Liver (tissue), 9 donors: ENCODE measurements around the gene DNAH6. TPM values are rescaled to one million over a fixed set of nuclear protein-coding genes. Genes with fewer than 3 reads are reported as not detected.

ENCODE experiments used
- DNase-seq: peaks from one replicate; pipeline ENCODE4 v3.0.0-alpha.2; 2017; ENCODE audit warnings: low spot score
- H3K27ac ChIP-seq, 2 donors: one replicate each; pipeline ENCODE4 v1.7.0; 2013; ENCODE audit warnings: inconsistent platforms in 2 of 2, low read length in 2 of 2, control low read depth in 1 of 2, low read depth in 1 of 2, mild to moderate bottlenecking in 1 of 2
- H3K27me3 ChIP-seq, 4 donors: one replicate each; pipeline versions ENCODE4 v1.6.1 to v1.7.0; 2013; ENCODE audit warnings: low read length in 3 of 4, inconsistent platforms in 1 of 4, mild to moderate bottlenecking in 1 of 4, moderate library complexity in 1 of 4; ENCODE audit not compliant: control insufficient read depth in 4 of 4, insufficient read depth in 4 of 4
- H3K36me3 ChIP-seq, 4 donors: one replicate each; pipeline versions ENCODE4 v1.6.1 to v1.7.0; 2013; ENCODE audit warnings: low read length in 3 of 4, mild to moderate bottlenecking in 3 of 4, low read depth in 1 of 4, moderate library complexity in 1 of 4; ENCODE audit not compliant: control insufficient read depth in 4 of 4, insufficient read depth in 3 of 4
- H3K4me1 ChIP-seq, 4 donors: one replicate each; pipeline versions ENCODE4 v1.6.1 to v1.7.0; 2013; ENCODE audit warnings: low read length in 3 of 4, mild to moderate bottlenecking in 3 of 4, moderate library complexity in 1 of 4; ENCODE audit not compliant: control insufficient read depth in 4 of 4, insufficient read depth in 4 of 4
- H3K4me3 ChIP-seq, 3 donors: one replicate each; pipeline versions ENCODE4 v1.6.1 to v1.7.0; 2013; ENCODE audit warnings: low read length in 3 of 3, control low read depth in 1 of 3, low read depth in 1 of 3, mild to moderate bottlenecking in 1 of 3
- H3K9ac ChIP-seq, 2 donors: one replicate each; pipeline ENCODE4 v1.7.0; 2013; ENCODE audit warnings: low read length in 2 of 2, mild to moderate bottlenecking in 2 of 2, moderate library complexity in 2 of 2, control low read depth in 1 of 2, low read depth in 1 of 2
- H3K9me3 ChIP-seq, 4 donors: one replicate each; pipeline versions ENCODE4 v1.6.1 to v1.7.0; 2013; ENCODE audit warnings: low read length in 3 of 4; ENCODE audit not compliant: control insufficient read depth in 4 of 4
- ATF3 ChIP-seq: IDR thresholded peaks from 2 replicates; pipeline ENCODE4 v1.6.1; 2016; ENCODE audit warnings: antibody characterized with exemption
- EGR1 ChIP-seq, 2 donors: IDR thresholded peaks; 2 replicates each; pipeline ENCODE4 v1.6.1; 2016 to 2018; ENCODE audit warnings: antibody characterized with exemption in 2 of 2, low read depth in 2 of 2
- FOXA1 ChIP-seq: IDR thresholded peaks from 2 replicates; pipeline ENCODE4 v1.6.1; 2016; ENCODE audit warnings: antibody characterized with exemption
- FOXA2 ChIP-seq: IDR thresholded peaks from 2 replicates; pipeline ENCODE4 v1.6.1; 2016; ENCODE audit warnings: antibody characterized with exemption
- GABPA ChIP-seq, 2 donors: IDR thresholded peaks in 1 of 2; conservative IDR thresholded peaks in 1 of 2; 2 replicates each; pipeline ENCODE4 v1.6.1; 2016; ENCODE audit warnings: antibody characterized with exemption in 2 of 2, mild to moderate bottlenecking in 1 of 2, moderate library complexity in 1 of 2
- HNF4A ChIP-seq, 2 donors: conservative IDR thresholded peaks; 2 replicates each; pipeline ENCODE4 v1.6.1; 2016; ENCODE audit warnings: antibody characterized with exemption in 2 of 2, mild to moderate bottlenecking in 2 of 2
- HNF4G ChIP-seq: IDR thresholded peaks from 2 replicates; pipeline ENCODE4 v1.6.1; 2016; ENCODE audit warnings: antibody characterized with exemption
- JUND ChIP-seq, 2 donors: IDR thresholded peaks; 2 replicates each; pipeline ENCODE4 v1.6.1; 2016; ENCODE audit warnings: antibody characterized with exemption in 2 of 2
- MAX ChIP-seq: IDR thresholded peaks from 2 replicates; pipeline ENCODE4 v1.6.1; 2016; ENCODE audit warnings: antibody characterized with exemption
- NR2F2 ChIP-seq: IDR thresholded peaks from 2 replicates; pipeline ENCODE4 v1.6.1; 2016; ENCODE audit warnings: antibody characterized with exemption
- RAD21 ChIP-seq, 2 donors: IDR thresholded peaks; 2 replicates each; pipeline ENCODE4 v1.6.1; 2016; ENCODE audit warnings: antibody characterized with exemption in 2 of 2, mild to moderate bottlenecking in 2 of 2
- REST ChIP-seq: IDR thresholded peaks from 2 replicates; pipeline ENCODE4 v1.6.1; 2016; ENCODE audit warnings: antibody characterized with exemption, mild to moderate bottlenecking
- SP1 ChIP-seq: IDR thresholded peaks from 2 replicates; pipeline ENCODE4 v1.6.1; 2018; ENCODE audit warnings: antibody characterized with exemption, mild to moderate bottlenecking
- TAF1 ChIP-seq: conservative IDR thresholded peaks from 2 replicates; pipeline ENCODE4 v1.6.1; 2016; ENCODE audit warnings: antibody characterized with exemption, mild to moderate bottlenecking
- ZBTB33 ChIP-seq: IDR thresholded peaks from 2 replicates; pipeline ENCODE4 v1.6.1; 2016; ENCODE audit warnings: antibody characterized with exemption
- WGBS: extraction: QIAGEN DNeasy Blood & Tissue Kit; methylation state at CpG from one replicate; pipeline ENCODE4 v1.1.7; 2013; 5-methylcytosine and 5-hydroxymethylcytosine counted together
- polyA plus RNA-seq, 2 donors: library from polyadenylated mRNA; stranded (reverse) in 1 of 2; unstranded in 1 of 2; fragments of 200-250 nt in 1 of 2; fragments of >200 nt in 1 of 2; fragmentation: Nextera tagmentation in 1 of 2; extraction: Ambion mirVana in 1 of 2; gene quantifications; one replicate each; pipeline versions ENCODE4 v1.2.1 to v1.2.3, GENCODE V29; 2013 to 2015
- total RNA-seq, 2 donors: library from RNA; depleted of rRNA; stranded (reverse); fragments of >200 nt; gene quantifications; one replicate each; pipeline ENCODE4 v1.2.3, GENCODE V29; 2014
- donor health status: healthy.
- donor health status: healthy.
- donor health status: healthy.
- donor health status: healthy.
- donor health status: healthy.

Gene DNAH6
- total and polyA plus RNA-seq, 4 donors = 0.32 to 1.6 (median 0.59) TPM

GRCh38 chr2:84847326-84848050 is 331.2 kb downstream of the DNAH6 start:
- Histone ChIP-seq H3K4me1 (no peaks in the 10 kb centered on the region), H3K9me3 (no peaks in the 10 kb centered on the region), H3K4me3 (no peak overlapping the region), H3K9ac (no peak overlapping the region), H3K27ac (no peak overlapping the region), H3K36me3 (no peaks in the 10 kb centered on the region), H3K27me3 (no peaks in the 10 kb centered on the region)
- DNase-seq = no peak
- TF ChIP-seq GABPA (IDR thresholded peaks at IDR 0.05 in 1 of 2, conservative IDR thresholded peaks at IDR 0.05 in 1 of 2) (no peak), TAF1 (no peak), SP1 (no peak), ATF3 (no peak), FOXA2 (no peak), ZBTB33 (no peak), JUND (IDR thresholded peaks at IDR 0.05) (no peak), RAD21 (IDR thresholded peaks at IDR 0.05) (no peak), NR2F2 (no peak), HNF4G (no peak), EGR1 (IDR thresholded peaks at IDR 0.05; ENCODE audit: low read depth in 2 of 2) (no peak), HNF4A (conservative IDR thresholded peaks at IDR 0.05) (no peak), FOXA1 (no peak), REST (no peak)
- WGBS = 80% methylated on average over 5 of the region's 5 CpGs

- Histone ChIP-seq H3K4me1 (no peaks in the 10 kb centered on the region), H3K27ac (no peak overlapping the region), H3K4me3 (no peak overlapping the region), H3K36me3 (no peaks in the 10 kb centered on the region), H3K9me3 (no peaks in the 10 kb centered on the region), H3K27me3 (no peaks in the 10 kb centered on the region), H3K9ac (no peak overlapping the region)
- TF ChIP-seq MAX (no peak), FOXA2 (no peak), ZBTB33 (no peak), REST (no peak)
- WGBS = 80% methylated on average over 8 of the region's 8 CpGs
- no peak for DNase-seq
Observed at GRCh38 chr2:84849271-84849952, 333.1 kb downstream of the DNAH6 start.
